SK-N-DZ (cell line): ENCODE measurements around the gene DES.
"Not testable (repeated sequence)": the region's sequence is repeated elsewhere in the genome, so short reads cannot be mapped to it uniquely, and the experiment has no call there.

Experiments used
- DNase-seq: peaks from one replicate; pipeline ENCODE4 v3.0.0-alpha.2; 2015; ENCODE audit warnings: low spot score

The DES gene

DNA sequence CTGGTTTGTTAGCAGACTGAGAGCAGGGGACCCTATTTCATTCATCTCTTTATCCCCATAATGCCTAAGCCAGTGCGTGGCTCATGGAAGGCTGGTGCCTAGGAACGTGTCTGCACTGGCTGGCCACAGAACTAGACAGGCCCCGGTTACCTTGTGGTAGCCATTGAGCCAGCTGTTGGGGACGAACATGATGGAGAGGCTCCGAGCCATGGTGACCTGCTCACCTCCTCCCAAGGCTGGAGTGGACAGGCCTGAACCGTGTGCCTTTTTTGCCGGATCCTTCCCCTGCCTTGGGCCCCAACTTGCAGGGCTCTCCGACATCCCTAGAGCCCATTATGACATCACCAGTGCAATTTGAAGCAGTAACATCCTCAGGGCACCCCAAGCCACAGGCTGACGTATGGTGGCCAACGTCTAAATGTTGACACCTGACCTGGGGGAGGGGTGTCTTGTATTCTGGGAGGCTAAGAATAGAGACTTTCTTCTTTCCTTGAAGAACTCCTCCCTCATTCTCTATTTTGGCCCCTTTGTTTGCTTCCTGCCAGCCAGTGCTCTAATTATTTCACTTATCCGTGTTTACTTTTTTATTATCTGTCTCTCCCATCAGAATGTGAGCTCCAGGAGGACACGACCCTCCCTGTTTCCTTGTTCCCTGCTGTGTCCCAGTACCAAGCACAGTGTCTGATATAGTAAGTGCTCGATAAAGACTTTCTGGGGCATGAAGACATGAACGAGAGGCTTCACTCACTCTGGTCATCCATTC, 18.3 kb upstream of the DES start:
- no peak for DNase-seq

DNA sequence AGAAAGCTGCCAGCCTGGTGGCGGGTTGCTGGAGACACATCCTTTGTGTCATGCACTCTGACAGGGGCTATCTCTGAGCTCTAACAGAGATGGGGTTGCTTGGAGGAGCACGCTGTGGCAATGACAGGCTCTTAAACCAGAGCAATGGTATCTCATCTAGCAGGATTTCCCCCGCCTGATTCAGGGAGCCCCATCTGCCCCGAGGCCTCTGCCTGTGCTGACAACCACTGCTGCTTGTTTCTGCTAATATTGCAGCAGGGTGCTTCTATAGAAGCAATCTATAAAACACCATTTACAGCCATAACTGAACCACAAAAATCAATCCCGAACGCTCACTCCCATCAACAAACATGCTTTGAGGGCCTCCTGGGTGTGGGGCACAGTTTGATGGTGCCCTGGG, 17.6 kb upstream of the DES start:
- no peak for DNase-seq

DNA sequence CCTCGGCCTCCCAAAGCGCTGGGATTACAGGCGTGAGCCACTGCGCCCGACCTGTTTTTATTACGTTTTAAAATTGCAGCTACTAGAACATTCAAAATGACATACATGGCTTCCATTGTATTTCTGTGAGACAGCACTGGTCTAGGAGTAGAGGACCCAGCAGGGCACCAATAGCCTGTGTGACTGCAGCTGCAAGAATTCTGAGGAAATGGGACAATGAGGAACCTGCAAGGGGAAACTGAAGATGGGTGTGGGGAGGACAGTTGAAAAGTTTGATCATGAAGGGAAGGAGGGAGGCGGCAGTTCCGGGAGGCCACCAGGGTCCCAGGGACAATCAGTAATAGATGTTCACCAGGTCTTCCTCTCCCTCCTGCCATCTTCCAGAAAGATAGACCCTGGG, 16.6 kb upstream of the DES start:
- no peak for DNase-seq

GRCh38 chr2:219402665-219403515, 15.3 kb upstream of the DES start:
- peak; percentile 78 for DNase-seq

- no peak for DNase-seq
Observed at GRCh38 chr2:219403861-219404260, 14.3 kb upstream of the DES start.

GRCh38 chr2:219404291-219404910, 13.8 kb upstream of the DES start:
- no peak for DNase-seq

GRCh38 chr2:219404954-219405353, 13.2 kb upstream of the DES start:
- no peak for DNase-seq

DNA sequence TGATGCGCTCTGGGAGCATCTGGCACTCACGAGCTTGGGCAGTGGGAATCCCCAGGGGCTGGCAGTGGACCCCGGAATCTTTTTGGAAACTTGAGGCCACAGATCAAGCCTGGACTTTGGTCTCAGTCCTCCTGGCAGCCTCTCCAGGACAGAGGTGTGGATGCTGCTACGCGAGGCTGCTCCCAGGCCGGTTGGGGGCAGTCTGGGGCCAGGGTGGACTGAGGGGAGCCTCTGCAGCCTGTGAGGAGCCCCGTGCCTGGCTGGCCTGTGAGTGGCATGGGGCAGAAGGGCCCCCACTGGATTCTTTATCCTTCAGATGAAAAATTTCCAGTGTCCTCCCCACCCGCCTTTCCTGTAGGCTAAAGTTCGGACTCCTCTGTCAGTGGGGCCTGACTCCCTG, 12.7 kb upstream of the DES start:
- DNase-seq = no peak

DNA sequence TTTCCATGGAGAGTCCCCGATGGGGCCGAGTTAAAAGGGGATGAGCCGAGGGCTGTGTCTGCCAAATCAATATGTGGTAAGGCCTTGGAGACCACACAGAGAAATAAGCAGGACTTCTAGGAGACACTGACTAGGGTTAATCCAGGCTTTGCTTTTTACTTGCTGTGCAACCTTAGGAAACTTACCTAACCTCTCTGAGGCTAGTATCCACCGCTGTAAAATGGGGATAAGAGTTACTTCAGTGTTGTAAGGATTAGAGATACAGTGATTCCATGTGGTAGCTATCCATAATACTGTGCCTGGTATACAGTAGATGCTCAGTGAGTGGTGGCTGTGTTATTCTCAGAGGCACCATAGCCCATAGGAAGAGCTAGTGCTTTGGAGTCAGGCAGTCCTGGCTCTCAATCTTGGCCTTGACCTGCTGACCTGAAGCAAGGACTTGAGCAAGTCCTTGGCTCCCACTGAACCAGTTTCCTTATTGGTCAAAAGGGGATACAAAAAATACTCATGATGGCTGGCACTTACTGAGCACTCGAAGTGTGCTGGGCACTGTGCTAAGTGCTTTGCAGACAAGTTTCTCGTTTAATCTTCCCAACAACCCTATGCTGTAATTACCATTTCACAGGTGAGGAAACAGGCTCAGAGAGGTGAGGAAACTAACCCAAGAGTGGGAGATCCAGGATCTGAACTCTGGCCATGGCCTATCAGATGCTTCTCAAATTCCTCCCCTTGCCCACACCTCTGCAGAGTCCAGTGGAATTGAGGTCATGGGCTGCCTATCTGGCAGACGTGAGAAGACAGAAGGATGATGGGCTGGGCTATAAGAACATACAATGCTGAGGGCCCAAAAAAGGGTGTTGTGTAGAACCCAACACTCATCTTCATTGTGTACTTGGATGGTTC, 12.0 kb upstream of the DES start:
- no peak for DNase-seq

GRCh38 chr2:219406861-219407230, 11.3 kb upstream of the DES start:
- no peak for DNase-seq

DNA sequence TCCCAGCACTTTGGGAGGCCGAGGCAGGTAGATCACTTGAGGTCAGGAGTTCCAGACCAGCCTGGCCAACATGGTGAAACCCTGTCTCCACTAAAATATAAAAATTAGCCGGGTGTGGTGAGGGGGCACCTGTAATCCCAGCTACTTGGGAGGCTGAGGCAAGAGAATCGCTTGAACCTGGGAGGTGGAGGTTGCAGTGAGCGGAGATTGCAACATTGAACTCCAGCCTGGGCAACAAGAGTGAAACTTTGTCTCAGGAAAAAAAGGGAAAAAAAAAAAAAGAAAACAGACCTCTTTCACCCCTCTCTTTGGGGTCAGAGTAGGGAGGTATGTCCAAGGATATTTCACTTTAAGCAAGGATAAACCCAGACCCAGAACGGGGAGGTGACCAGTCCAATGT, 10.8 kb upstream of the DES start:
- not testable (repeated sequence) for DNase-seq

DNA sequence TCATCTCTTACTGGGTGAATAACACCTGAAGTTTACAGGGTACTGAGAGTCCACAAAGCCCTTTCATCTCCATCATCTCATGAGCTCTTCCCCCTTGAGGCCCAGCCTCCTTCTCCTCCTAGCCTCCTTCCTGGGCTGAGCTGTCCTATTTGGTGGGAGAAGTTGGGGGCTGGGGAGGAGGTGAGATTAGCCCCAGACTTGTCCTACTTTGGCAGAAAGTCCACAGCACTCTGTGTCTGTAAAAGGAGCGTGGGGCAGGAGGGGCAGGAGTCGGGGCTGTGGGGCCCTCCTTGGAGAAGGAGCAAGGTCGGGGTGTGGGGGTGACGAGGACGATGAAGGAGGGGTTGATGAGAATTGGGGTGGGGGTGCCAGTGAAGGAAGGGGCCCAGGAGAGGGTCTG, 10.0 kb upstream of the DES start:
- DNase-seq = no peak

- no peak for DNase-seq
Observed at GRCh38 chr2:219408631-219409030, 9.5 kb upstream of the DES start.

- DNase-seq = no peak
Observed at GRCh38 chr2:219409619-219410018, 8.6 kb upstream of the DES start.

DNA sequence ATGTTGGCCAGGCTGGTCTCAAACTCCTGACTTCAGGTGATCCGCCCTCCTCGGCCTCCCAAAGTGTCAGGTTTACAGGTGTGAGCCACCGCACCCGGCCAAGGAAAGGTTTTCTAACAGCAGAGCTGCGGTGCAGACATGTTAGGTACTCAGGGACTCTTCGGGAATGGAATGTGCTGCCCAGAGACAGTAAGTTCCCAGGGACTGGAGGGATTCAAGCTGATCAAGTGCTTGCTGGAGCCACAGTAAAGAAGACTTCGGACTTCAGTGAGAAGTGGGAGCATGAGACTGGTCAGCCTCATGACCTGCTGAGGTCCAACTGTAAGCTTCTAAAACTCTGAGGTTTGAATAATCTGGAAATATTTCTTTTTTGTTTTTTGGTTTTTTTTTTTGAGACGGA, 7.8 kb upstream of the DES start:
- no peak for DNase-seq

DNA sequence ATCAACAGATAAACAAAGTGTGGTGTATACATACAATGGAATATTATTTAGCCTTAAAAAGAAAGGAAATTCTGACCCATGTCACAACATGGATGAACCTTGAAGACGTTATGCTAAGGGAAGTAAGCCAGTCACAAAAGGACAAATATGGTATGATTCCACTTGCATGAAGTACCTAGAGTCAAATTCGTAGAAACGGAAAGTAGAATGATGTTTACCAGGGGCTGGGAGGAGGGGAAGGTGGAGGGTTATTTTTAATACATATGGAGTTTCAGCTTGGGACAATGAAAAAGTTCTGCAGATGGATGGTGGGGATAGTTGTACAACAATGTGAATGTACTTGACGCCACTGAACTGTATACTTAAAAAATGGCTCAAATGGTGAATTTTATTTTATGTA, 3.3 kb upstream of the DES start:
- DNase-seq = no peak

- DNase-seq = no peak
Observed at GRCh38 chr2:219415580-219416234, 2.5 kb upstream of the DES start.

- no peak for DNase-seq
Observed at GRCh38 chr2:219416235-219416602, 2.0 kb upstream of the DES start.

DNA sequence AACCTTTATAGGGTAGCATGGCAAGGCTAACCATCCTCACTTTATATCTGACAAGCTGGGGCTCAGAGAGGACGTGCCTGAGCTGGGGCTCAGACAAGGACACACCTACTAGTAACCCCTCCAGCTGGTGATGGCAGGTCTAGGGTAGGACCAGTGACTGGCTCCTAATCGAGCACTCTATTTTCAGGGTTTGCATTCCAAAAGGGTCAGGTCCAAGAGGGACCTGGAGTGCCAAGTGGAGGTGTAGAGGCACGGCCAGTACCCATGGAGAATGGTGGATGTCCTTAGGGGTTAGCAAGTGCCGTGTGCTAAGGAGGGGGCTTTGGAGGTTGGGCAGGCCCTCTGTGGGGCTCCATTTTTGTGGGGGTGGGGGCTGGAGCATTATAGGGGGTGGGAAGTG, 1.2 kb upstream of the DES start:
- no peak for DNase-seq

- no peak for DNase-seq
Observed at GRCh38 chr2:219417374-219417773, 803 bp upstream of the DES start.

DNA sequence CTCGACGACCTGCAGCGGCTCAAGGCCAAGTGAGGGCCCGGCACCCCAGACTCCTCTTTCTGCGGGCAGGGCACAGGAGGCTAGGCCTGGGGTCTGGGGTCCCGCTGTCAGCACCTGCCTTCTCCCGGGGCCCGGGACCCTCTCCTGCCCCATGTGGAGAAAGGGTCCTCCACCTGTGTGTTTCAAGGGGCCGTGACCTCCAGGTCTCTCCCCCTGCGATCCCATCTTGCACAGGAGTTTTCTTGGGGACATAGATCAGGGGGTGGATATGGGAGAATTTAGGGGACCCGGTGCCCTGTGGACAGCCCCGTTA, 791 bp downstream of the DES start:
- DNase-seq = no peak
